AG04449 (cell line): ENCODE data around the gene TNFRSF18.

Experiments
- CTCF ChIA-PET: fragments of 350-600 bp; formaldehyde crosslinking; extraction: SDS; loops from one replicate; lab custom pipeline; 2021; ENCODE audit warnings: antibody characterized with exemption; lab: Yijun Ruan, JAX
- POLR2A ChIA-PET: fragments of 400-600, 350-600 bp; formaldehyde crosslinking; extraction: SDS; loops from one replicate; lab custom pipeline; 2020; ENCODE audit warnings: antibody characterized with exemption, inconsistent platforms; lab: Yijun Ruan, JAX
- DNase-seq: peaks from one replicate; pipeline ENCODE4 v3.0.0-alpha.2; 2010; ENCODE audit warnings: low read depth, low spot score
- H3K4me3 ChIP-seq: 2 replicates; pipeline ENCODE4 v1.5.1; 2011; ENCODE audit warnings: low read depth, mild to moderate bottlenecking, control low read depth, low read length
- TF ChIP-seq, protein P1 (sequence below): IDR thresholded peaks from one replicate; pipeline ENCODE4 v1.5.1; 2011; ENCODE audit warnings: mild to moderate bottlenecking, moderate library complexity, low read length, control low read depth, inconsistent platforms; ENCODE audit not compliant: insufficient read depth; ENCODE audit errors: missing control alignments

TNFRSF18 gene

DNA sequence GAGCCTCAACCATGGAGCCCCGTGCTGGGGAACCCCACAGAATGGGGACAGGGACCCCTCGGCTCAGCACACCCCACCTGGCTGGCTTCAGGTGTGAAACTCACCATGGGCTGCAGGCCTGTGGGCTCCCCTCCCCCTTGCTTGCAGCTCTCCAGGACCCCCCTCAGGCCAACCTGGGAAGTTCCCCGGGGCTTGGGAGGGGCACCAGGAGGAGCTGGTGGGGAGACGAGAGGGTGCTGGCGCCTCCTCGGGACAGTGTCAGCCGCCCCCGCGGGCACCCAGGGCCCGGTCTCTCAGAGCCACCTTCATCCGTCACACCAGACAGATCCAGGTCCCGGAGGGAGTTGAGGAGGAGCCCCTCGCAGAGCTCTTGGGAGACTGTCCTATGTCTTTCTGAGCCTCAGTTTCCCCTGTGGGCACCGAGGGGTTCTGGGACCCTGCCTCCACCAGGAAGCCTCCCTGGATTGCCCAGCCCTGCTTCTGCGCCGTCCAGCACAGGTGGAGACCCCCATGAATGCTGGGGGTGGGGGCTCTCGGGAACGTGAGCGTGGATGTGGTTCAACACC lies 657 bp upstream of the TNFRSF18 start:
- ChIA-PET POLR2A (no interaction called here), CTCF (interaction anchor here (0.6 to 1.6 kb wide), 2 partner anchors 19 to 84 kb away, joined by 3 to 4 read pairs; no protein-coding TSS in a partner anchor)

DNA sequence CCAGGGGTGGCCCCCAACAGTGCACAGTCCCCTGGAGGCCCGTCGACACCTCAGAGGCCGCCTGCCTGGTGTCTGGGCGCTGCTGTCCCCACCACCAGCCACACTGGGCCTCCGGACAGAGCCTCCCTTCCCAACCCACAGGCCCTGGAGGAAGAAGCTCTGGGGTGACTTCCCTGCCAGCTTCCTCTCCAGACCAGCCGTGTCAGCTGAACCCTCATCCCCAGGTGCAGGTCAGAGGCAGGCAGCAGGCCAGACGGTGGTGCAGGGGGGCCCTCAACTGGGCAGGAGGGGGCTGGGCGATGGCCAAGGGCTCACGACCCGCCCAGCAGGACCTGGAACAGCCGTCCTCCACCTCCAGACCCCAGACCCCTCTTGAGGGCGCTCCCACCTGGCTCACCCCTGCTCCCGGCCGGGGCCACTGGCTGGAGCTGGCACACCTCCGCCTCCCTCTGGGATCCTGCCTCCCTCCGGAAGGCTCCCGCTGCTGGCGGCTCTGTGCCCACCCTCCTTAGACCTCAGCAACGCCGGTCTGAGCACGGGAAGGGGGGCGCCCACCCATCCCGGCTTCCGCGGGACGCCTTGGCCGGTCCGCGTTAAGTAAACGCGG lies 520 bp downstream of the TNFRSF18 start:
- TF ChIP-seq, protein P1, sequence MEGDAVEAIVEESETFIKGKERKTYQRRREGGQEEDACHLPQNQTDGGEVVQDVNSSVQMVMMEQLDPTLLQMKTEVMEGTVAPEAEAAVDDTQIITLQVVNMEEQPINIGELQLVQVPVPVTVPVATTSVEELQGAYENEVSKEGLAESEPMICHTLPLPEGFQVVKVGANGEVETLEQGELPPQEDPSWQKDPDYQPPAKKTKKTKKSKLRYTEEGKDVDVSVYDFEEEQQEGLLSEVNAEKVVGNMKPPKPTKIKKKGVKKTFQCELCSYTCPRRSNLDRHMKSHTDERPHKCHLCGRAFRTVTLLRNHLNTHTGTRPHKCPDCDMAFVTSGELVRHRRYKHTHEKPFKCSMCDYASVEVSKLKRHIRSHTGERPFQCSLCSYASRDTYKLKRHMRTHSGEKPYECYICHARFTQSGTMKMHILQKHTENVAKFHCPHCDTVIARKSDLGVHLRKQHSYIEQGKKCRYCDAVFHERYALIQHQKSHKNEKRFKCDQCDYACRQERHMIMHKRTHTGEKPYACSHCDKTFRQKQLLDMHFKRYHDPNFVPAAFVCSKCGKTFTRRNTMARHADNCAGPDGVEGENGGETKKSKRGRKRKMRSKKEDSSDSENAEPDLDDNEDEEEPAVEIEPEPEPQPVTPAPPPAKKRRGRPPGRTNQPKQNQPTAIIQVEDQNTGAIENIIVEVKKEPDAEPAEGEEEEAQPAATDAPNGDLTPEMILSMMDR = no peak
- CTCF ChIA-PET = no interaction called here
- H3K4me3 ChIP-seq = no peak overlapping the region
- POLR2A ChIA-PET = no interaction called here
- no peak for DNase-seq

More for the DNA sequence above, 657 bp upstream of the TNFRSF18 start:
- DNase-seq = no peak
- no peak overlapping the region for H3K4me3 ChIP-seq
- TF ChIP-seq, protein P1 = no peak

DNA sequence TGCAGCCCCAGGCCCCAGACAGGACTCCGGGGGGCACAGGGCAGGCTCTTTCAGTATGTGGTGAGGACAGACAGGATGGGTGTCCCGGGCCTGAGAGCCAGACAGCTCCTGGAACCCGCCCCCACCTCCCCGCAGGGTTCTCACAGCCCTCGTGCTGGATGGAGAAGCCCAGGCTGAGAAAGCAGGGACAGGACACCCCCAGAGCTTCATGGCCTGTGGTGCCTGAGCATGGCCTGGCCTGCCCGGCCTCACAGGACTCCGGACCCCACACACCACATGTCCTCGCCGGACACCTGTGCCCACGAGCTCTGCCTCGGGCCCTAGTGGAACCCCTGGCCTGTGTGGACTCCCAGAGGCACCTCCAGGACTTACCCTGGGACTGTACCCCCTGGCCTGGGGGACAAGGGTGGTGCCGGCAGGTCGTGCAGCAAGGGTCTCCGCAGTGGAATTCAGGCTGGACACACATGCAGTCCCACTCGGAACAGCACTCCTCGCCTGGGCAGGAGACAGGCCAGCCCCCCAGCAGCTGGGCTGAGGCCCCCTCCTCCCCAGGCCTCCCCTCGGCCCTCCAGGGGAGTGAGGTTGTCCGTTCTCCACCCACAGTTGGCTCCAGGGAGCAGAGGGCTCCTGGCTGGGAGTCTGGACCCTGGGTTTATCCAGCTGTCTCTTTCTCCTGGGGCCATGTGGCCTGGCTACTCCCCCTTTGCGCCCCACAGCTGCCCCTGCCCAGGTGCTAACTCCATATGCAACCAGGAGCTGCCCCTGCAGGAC lies 1.2 kb downstream of the TNFRSF18 start:
- TF ChIP-seq, protein P1 = no peak
- CTCF ChIA-PET = no interaction called here
- H3K4me3 ChIP-seq = no peak overlapping the region
- DNase-seq = no peak
- POLR2A ChIA-PET = no interaction called here

DNA sequence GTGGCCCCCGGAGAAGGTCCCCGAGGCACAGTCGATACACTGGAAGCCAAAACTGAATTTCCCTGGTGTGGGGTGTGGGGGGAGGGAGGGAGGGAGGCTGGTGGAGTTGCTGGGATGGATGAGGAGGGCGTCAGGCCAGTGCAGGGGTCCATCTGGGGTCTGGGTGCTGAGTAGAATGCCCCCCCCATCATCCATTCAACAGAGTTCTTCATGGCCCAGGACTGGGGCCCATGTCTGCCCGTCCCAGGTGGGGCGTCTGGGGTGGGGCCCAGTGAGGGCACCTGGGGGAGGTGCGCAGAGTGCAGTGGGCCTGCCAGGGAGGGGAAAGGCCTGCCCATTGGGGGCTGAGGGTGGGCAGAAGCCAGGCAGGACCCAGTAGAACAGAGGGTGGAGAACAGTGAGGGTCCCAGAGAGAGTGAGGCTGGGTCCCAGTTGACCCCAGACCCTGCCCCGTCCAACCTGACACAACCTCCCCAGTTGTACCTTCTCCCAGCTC lies 1.9 kb downstream of the TNFRSF18 start:
- ChIA-PET POLR2A (no interaction called here), CTCF (no interaction called here)
- no peak for DNase-seq
- TF ChIP-seq, protein P1 = no peak
- no peak overlapping the region for H3K4me3 ChIP-seq

DNA sequence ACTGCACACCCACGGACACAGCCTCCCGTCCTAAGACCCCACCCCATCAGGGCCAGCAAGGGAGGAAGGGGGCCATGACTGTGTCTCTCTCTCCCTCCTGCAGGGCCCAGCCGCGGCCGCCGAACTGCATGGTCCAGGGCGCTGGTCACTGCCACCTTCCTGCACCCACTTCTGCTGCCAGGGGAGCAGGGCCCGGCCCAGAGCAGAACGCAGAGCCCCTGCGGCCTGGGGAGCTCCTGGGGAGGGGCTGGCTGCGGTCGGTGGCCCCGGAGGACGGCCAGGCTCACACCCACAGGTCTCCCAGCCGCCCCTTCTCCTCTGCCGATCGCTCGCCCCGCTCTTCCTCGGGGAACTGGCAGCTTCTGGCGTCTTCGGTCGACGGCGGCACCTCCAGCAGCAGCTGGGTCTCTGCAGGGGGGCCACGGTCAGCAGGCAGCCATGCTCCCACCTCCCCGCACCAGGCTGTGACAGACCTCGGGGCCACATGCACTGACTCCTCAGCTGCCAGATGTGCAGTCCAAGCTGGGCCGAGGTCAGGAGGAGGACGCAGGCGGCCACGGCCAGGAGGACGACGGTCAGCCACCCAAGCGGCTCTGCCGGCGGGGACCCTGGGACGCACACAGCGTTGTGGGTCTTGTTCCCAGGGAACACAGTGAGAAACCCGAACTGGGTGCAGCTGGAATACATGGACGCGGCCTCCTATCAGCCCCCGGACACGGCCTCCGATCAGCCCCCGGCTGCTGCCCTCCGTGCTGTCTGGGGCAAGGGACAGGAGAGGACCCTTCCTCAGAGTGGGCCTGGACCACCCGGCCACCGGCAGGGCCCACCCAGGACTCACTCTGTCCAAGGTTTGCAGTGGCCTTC lies 2.6 kb downstream of the TNFRSF18 start:
- DNase-seq = no peak
- TF ChIP-seq, protein P1 = no peak
- POLR2A ChIA-PET = no interaction called here
- no peak overlapping the region for H3K4me3 ChIP-seq
- CTCF ChIA-PET = interaction anchor here (1.5 kb wide), 1 partner anchor 81 kb away, joined by 3 read pairs; no protein-coding TSS in a partner anchor
